ENCODE measurements around the gene CAMSAP1. TPM values are rescaled to one million over a fixed set of nuclear protein-coding genes. Genes with fewer than 3 reads are reported as not detected.

Gene CAMSAP1
- total RNA-seq, 1 experiment from 2014 or later: 52.7 TPM

DNA sequence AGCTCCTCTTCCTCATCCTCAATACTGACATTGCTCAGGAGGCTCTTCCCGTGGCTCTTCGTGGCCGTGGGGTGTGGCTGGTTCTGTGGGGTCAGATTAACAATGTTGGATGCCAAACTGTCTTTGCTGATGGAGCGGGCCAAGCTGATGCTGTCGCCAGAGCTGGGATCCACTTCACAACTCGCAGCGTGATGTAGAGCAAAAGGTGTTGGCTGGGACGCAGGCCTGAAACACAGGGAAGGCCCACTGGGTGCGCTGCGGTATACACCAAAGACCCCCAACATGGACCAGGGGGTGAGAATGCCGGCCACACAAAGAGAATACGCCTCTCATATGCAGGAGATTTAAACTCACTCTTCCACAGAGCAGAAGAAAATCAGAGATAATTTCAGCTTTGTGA is 84.3 kb downstream of the CAMSAP1 start:
- Mint-ChIP-seq H3K36me3 (ENCODE audit: insufficient read depth in 1 of 3, low read depth in 3 of 3) (peaks cover 41 to 82% (median 65%) of the 10 kb centered on the region in 3 experiments), H3K9me3 (no peaks in the 10 kb centered on the region)
- DNase-seq: no peak

More for the DNA sequence above, 84.3 kb downstream of the CAMSAP1 start:
- TF ChIP-seq, protein P1, sequence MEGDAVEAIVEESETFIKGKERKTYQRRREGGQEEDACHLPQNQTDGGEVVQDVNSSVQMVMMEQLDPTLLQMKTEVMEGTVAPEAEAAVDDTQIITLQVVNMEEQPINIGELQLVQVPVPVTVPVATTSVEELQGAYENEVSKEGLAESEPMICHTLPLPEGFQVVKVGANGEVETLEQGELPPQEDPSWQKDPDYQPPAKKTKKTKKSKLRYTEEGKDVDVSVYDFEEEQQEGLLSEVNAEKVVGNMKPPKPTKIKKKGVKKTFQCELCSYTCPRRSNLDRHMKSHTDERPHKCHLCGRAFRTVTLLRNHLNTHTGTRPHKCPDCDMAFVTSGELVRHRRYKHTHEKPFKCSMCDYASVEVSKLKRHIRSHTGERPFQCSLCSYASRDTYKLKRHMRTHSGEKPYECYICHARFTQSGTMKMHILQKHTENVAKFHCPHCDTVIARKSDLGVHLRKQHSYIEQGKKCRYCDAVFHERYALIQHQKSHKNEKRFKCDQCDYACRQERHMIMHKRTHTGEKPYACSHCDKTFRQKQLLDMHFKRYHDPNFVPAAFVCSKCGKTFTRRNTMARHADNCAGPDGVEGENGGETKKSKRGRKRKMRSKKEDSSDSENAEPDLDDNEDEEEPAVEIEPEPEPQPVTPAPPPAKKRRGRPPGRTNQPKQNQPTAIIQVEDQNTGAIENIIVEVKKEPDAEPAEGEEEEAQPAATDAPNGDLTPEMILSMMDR (conservative IDR thresholded peaks at IDR 0.05): no peak
- Histone ChIP-seq H3K79me2 (ENCODE audit: insufficient read depth, low read length) (0 out of 2 replicates have a peak, but pooled peaks cover 1% of the 10 kb centered on the region), H2BK20ac (ENCODE audit: low read depth, low read length, poor library complexity, severe bottlenecking) (no peak overlapping the region), H4K91ac (ENCODE audit: insufficient read length, low read depth, low read length) (no peak overlapping the region), H3K27ac (ENCODE audit: insufficient read length, low read depth, low read length) (no peak overlapping the region), H4K20me1 (ENCODE audit: control insufficient read depth, insufficient read depth, insufficient read length) (peaks cover 2% of the 10 kb centered on the region), H2AK5ac (ENCODE audit: insufficient read length, low read length) (no peak overlapping the region), H2BK12ac (ENCODE audit: insufficient read length, low read depth, low read length) (no peak overlapping the region), H4K5ac (ENCODE audit: insufficient read length, low read depth, low read length) (no peak overlapping the region), H2BK120ac (ENCODE audit: low read depth, low read length, poor library complexity, severe bottlenecking) (no peak overlapping the region), H2BK5ac (ENCODE audit: insufficient read length, low read length) (no peak overlapping the region), H3K23me2 (ENCODE audit: insufficient read length, low read depth, low read length, poor library complexity, severe bottlenecking) (no peaks in the 10 kb centered on the region), H3K9ac (ENCODE audit: extremely low read depth, insufficient read length, low read length) (no peak overlapping the region), H3K4ac (ENCODE audit: low read depth, low read length) (no peak overlapping the region), H3K27me3 (ENCODE audit: insufficient read depth, low read length) (no peaks in the 10 kb centered on the region), H4K8ac (replicated peaks; ENCODE audit: insufficient read length, low read depth, low read length) (no peak overlapping the region), H3K23ac (ENCODE audit: insufficient read length, low read depth, low read length) (no peak overlapping the region), H3K56ac (ENCODE audit: insufficient read length, low read depth, low read length) (no peak overlapping the region), H2AFZ (ENCODE audit: low read length) (no peak overlapping the region), H3K4me2 (ENCODE audit: insufficient read depth, insufficient read length, low read length) (no peak overlapping the region), H2BK15ac (ENCODE audit: low read depth, low read length) (no peak overlapping the region), H3K18ac (ENCODE audit: insufficient read length, low read depth, low read length) (no peak overlapping the region), H3K79me1 (ENCODE audit: insufficient read depth, low read depth, low read length, poor library complexity, severe bottlenecking) (no peaks in the 10 kb centered on the region), H3K14ac (ENCODE audit: insufficient read depth, low read length) (no peak overlapping the region), H3T11ph (ENCODE audit: low read length) (no peak overlapping the region), H3K4me1 (ENCODE audit: insufficient read depth, low read length) (no peaks in the 10 kb centered on the region), H3K9me3 (ENCODE audit: control insufficient read depth, low read depth, low read length) (no peaks in the 10 kb centered on the region)
- H3K4me3 Mint-ChIP-seq: no peak overlapping the region
- no peaks in the 10 kb centered on the region for H3K4me1 Mint-ChIP-seq
- no peaks in the 10 kb centered on the region for H3K27me3 Mint-ChIP-seq (ENCODE audit: low read depth)
- WGBS (ENCODE audit: extremely low coverage, insufficient read length, low lambda C conversion rate): no CpG with 5 or more reads among the region's 12 CpGs
- H3K27ac Mint-ChIP-seq: no peak overlapping the region; a peak in 2 of 7 replicates

All from H9 (cell line).